K562 (cell line): ENCODE measurements around the gene DHDH. TPM values are rescaled to one million over a fixed set of nuclear protein-coding genes. Genes with fewer than 3 reads are reported as not detected.

Experiments
- ATF1 ChIP-seq, 2 experiments: fragments of 450-650 bp in 1 of 2; IDR thresholded peaks; 2 replicates each; pipeline ENCODE4 v1.6.1; 2016; ENCODE audit warnings: missing compliant biosample characterization in 1 of 2, missing genetic modification characterization in 1 of 2
- CBFA2T3 ChIP-seq: fragments of 450-650 bp; IDR thresholded peaks from 2 replicates; pipeline ENCODE4 v1.6.1; 2017
- EGR1 ChIP-seq: fragments of 450-650 bp; conservative IDR thresholded peaks from 2 replicates; pipeline ENCODE4 v1.6.1; 2017; ENCODE audit warnings: mild to moderate bottlenecking
- ESRRB ChIP-seq: fragments of 250-450 bp; sonication (Bioruptor Pico); IDR thresholded peaks from 2 replicates; pipeline ENCODE4 v1.5.0; 2020; ENCODE audit warnings: mild to moderate bottlenecking, moderate library complexity, borderline replicate concordance
- JUND ChIP-seq, 2 experiments: IDR thresholded peaks; 2 replicates in 1 of 2; 3 replicates in 1 of 2; pipeline ENCODE4 v1.6.1; 2011; ENCODE audit warnings: borderline replicate concordance in 2 of 2, low read depth in 2 of 2, low read length in 2 of 2, improper control_type of control experiment in 1 of 2, missing biosample characterization in 1 of 2, missing genetic modification characterization in 1 of 2, missing genetic modification reagents in 1 of 2
- MYNN ChIP-seq, 2 experiments: sonication (generic); formaldehyde crosslinking in 1 of 2; IDR thresholded peaks; 2 replicates each; pipeline versions ENCODE4 v1.5.0 to v1.6.1; 2016 to 2020; ENCODE audit warnings: antibody characterized with exemption in 1 of 2, missing genetic modification reagents in 1 of 2
- NONO ChIP-seq, 2 experiments: fragments of 200-400 bp in 1 of 2; fragments of 450-650 bp in 1 of 2; formaldehyde crosslinking in 1 of 2; IDR thresholded peaks; 2 replicates each; pipeline ENCODE4 v1.6.1; 2017; ENCODE audit warnings: low read depth in 2 of 2, mild to moderate bottlenecking in 2 of 2, moderate library complexity in 2 of 2, low read length in 1 of 2
- PHB ChIP-seq: fragments of 250-450 bp; sonication (Bioruptor Pico); IDR thresholded peaks from 2 replicates; pipeline ENCODE4 v1.5.0; 2021
- SAFB ChIP-seq: fragments of 200-400 bp; formaldehyde crosslinking; IDR thresholded peaks from 2 replicates; pipeline ENCODE4 v1.6.1; 2017; ENCODE audit warnings: low read depth, low read length, borderline replicate concordance
- SMAD4 ChIP-seq: fragments of 250-450 bp; sonication (Bioruptor Pico); conservative IDR thresholded peaks from 2 replicates; pipeline ENCODE4 v1.8.0; 2021; ENCODE audit warnings: inconsistent platforms, mild to moderate bottlenecking, moderate library complexity
- SPI1 ChIP-seq: IDR thresholded peaks from 2 replicates; pipeline ENCODE4 v1.6.1; 2011; ENCODE audit warnings: low read depth, low read length, control low read depth, borderline replicate concordance
- ZNF146 ChIP-seq: IDR thresholded peaks from one replicate; pipeline ENCODE4 v1.6.1; 2018; ENCODE audit warnings: missing compliant biosample characterization; ENCODE audit not compliant: unreplicated experiment
- ZNF589 ChIP-seq: fragments of 200-800 bp; sonication (Bioruptor generic); IDR thresholded peaks from 2 replicates; pipeline ENCODE4 v1.6.1; 2016; ENCODE audit warnings: low read depth, missing genetic modification characterization, missing compliant biosample characterization
- ZZZ3 ChIP-seq: fragments of 450-650 bp; IDR thresholded peaks from 2 replicates; pipeline ENCODE4 v1.6.1; 2016; ENCODE audit warnings: antibody characterized with exemption, mild to moderate bottlenecking, moderate library complexity
- polyA plus RNA-seq, 8 experiments: library from polyadenylated mRNA; depleted of rRNA in 4 of 8; stranded (reverse) in 5 of 8; unstranded in 3 of 8; fragments of >200 nt; fragmentation: Nextera tagmentation in 2 of 8; fragmentation: Illumina TruSeq in 1 of 8; extraction: Ambion mirVana in 2 of 8; extraction: Trizol in 1 of 8; gene quantifications; 2 replicates each; pipeline versions ENCODE4 v1.2.1 to v1.2.3, GENCODE V29; 2011 to 2014; ENCODE audit warnings: inconsistent platforms in 1 of 8, missing spikeins in 1 of 8
- total RNA-seq, 7 experiments: library from RNA; depleted of rRNA in 6 of 7; stranded (reverse); fragments of >200 nt in 6 of 7; fragmentation: Illumina TruSeq in 2 of 7; extraction: Trizol in 2 of 7; gene quantifications; 2 replicates each; pipeline versions ENCODE4 v1.2.1 to v1.2.3, GENCODE V29; 2011 to 2021; ENCODE audit warnings: low replicate concordance in 1 of 7
- TF ChIP-seq, protein P1 (sequence below): fragments of 200-800 bp; sonication (Bioruptor generic); IDR thresholded peaks from 2 replicates; pipeline ENCODE4 v1.6.1; 2017; ENCODE audit warnings: missing genetic modification characterization, missing compliant biosample characterization
- TF ChIP-seq, protein P2 (sequence below): fragments of 450-650 bp; IDR thresholded peaks from 2 replicates; pipeline ENCODE4 v1.7.1; 2018; ENCODE audit warnings: mild to moderate bottlenecking, low read depth; ENCODE audit not compliant: partially characterized antibody
- TF ChIP-seq, protein P3 (sequence below): fragments of 250-450 bp; sonication (Bioruptor Pico); IDR thresholded peaks from 2 replicates; pipeline ENCODE4 v1.5.0; 2021; ENCODE audit warnings: mild to moderate bottlenecking, borderline replicate concordance

Gene DHDH
- total and polyA plus RNA-seq, 9 of the 15 experiments (the other 6 are each of a cell fraction or from before 2014, with no cell fraction given): 0.37 to 1.9 (median 0.87) TPM

DNA sequence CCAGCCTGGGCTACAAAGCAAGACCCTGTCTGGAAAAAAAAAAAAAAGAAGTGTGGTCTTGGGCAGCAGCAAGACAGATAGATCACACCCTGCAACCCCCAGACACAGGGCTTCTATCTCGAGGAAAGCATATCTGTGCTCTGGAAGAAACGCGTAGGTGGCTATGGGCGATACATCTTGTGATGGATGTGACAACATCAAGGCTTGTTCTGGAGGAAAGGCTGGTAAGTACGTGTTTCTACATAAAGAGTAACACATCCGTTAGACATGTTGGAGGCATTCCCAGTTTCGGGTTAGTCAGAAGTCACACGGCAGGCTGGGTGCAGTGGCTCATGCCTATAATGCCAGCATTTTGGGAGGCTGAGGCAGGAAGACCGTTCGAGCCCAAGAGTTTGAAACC lies 6.6 kb upstream of the DHDH start (continued):
- peak; percentile 52; the same call in 1 of the 2 replicates for TF ChIP-seq SPI1
- TF ChIP-seq, protein P1, sequence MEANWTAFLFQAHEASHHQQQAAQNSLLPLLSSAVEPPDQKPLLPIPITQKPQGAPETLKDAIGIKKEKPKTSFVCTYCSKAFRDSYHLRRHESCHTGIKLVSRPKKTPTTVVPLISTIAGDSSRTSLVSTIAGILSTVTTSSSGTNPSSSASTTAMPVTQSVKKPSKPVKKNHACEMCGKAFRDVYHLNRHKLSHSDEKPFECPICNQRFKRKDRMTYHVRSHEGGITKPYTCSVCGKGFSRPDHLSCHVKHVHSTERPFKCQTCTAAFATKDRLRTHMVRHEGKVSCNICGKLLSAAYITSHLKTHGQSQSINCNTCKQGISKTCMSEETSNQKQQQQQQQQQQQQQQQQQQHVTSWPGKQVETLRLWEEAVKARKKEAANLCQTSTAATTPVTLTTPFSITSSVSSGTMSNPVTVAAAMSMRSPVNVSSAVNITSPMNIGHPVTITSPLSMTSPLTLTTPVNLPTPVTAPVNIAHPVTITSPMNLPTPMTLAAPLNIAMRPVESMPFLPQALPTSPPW (CRISPR knock-in tag): 0 out of 2 replicates have a peak, but pooled peaks have one; percentile 12
- no peak for TF ChIP-seq PHB (CRISPR knock-in tag)
- no peak for TF ChIP-seq NONO (IDR thresholded peaks at IDR 0.05; ENCODE audit: low read depth in 2 of 2, low read length in 1 of 2)
- TF ChIP-seq SMAD4 (CRISPR knock-in tag): no peak
- no peak for TF ChIP-seq ESRRB (CRISPR knock-in tag)
- TF ChIP-seq, protein P2, sequence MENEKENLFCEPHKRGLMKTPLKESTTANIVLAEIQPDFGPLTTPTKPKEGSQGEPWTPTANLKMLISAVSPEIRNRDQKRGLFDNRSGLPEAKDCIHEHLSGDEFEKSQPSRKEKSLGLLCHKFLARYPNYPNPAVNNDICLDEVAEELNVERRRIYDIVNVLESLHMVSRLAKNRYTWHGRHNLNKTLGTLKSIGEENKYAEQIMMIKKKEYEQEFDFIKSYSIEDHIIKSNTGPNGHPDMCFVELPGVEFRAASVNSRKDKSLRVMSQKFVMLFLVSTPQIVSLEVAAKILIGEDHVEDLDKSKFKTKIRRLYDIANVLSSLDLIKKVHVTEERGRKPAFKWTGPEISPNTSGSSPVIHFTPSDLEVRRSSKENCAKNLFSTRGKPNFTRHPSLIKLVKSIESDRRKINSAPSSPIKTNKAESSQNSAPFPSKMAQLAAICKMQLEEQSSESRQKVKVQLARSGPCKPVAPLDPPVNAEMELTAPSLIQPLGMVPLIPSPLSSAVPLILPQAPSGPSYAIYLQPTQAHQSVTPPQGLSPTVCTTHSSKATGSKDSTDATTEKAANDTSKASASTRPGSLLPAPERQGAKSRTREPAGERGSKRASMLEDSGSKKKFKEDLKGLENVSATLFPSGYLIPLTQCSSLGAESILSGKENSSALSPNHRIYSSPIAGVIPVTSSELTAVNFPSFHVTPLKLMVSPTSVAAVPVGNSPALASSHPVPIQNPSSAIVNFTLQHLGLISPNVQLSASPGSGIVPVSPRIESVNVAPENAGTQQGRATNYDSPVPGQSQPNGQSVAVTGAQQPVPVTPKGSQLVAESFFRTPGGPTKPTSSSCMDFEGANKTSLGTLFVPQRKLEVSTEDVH: no peak
- no peak for TF ChIP-seq ZZZ3
- peak; percentile 95 for TF ChIP-seq EGR1
- no peak for TF ChIP-seq ZNF589
- 0 out of 2 replicates have a peak, but pooled peaks have one; percentile 10 for TF ChIP-seq MYNN (IDR thresholded peaks at IDR 0.05)
- no peak for TF ChIP-seq MYNN (CRISPR knock-in tag; IDR thresholded peaks at IDR 0.05)
- TF ChIP-seq ZNF146: no peak
- TF ChIP-seq ATF1 (CRISPR knock-in tag; IDR thresholded peaks at IDR 0.05): no peak
- peak; percentile 24; the same call in 1 of the 2 replicates for TF ChIP-seq ATF1 (tag; IDR thresholded peaks at IDR 0.05)
- peak; percentile 50; the same call in 1 of the 2 replicates for TF ChIP-seq JUND (IDR thresholded peaks at IDR 0.05; ENCODE audit: borderline replicate concordance, low read depth, low read length)
- no peak for TF ChIP-seq JUND (tag; IDR thresholded peaks at IDR 0.05; ENCODE audit: borderline replicate concordance, low read depth, low read length)
- TF ChIP-seq SAFB: no peak
- TF ChIP-seq, protein P3, sequence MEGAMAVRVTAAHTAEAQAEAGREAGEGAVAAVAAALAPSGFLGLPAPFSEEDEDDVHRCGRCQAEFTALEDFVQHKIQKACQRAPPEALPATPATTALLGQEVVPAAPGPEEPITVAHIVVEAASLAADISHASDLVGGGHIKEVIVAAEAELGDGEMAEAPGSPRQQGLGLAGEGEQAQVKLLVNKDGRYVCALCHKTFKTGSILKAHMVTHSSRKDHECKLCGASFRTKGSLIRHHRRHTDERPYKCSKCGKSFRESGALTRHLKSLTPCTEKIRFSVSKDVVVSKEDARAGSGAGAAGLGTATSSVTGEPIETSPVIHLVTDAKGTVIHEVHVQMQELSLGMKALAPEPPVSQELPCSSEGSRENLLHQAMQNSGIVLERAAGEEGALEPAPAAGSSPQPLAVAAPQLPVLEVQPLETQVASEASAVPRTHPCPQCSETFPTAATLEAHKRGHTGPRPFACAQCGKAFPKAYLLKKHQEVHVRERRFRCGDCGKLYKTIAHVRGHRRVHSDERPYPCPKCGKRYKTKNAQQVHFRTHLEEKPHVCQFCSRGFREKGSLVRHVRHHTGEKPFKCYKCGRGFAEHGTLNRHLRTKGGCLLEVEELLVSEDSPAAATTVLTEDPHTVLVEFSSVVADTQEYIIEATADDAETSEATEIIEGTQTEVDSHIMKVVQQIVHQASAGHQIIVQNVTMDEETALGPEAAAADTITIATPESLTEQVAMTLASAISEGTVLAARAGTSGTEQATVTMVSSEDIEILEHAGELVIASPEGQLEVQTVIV (CRISPR knock-in tag): no peak
- peak; percentile 48 for TF ChIP-seq CBFA2T3
